H9 (cell line): ENCODE measurements around the gene TDRD7. TPM values are rescaled to one million over a fixed set of nuclear protein-coding genes. Genes with fewer than 3 reads are reported as not detected.

Experiments used
- DNase-seq: peaks from one replicate; pipeline ENCODE4 v3.0.0-alpha.2; 2017
- H2AFZ ChIP-seq: one replicate; pipeline ENCODE4 v1.6.1; 2013; ENCODE audit warnings: mild to moderate bottlenecking, low read length, control low read depth, moderate library complexity
- H2AK5ac ChIP-seq: 2 replicates; pipeline ENCODE4 v1.6.1; 2013; ENCODE audit warnings: low read length, control low read depth, mixed read lengths; ENCODE audit not compliant: insufficient read length
- H2BK120ac ChIP-seq: one replicate; pipeline ENCODE4 v1.6.1; 2013; ENCODE audit warnings: low read depth, mild to moderate bottlenecking, low read length, control low read depth, inconsistent platforms; ENCODE audit not compliant: poor library complexity, severe bottlenecking
- H2BK12ac ChIP-seq: 2 replicates; pipeline ENCODE4 v1.6.1; 2013; ENCODE audit warnings: low read length, control low read depth, mixed read lengths, low read depth; ENCODE audit not compliant: insufficient read length
- H2BK15ac ChIP-seq: 2 replicates; pipeline ENCODE4 v1.6.1; 2013; ENCODE audit warnings: low read depth, low read length, control low read depth
- H2BK20ac ChIP-seq: one replicate; pipeline ENCODE4 v1.6.1; 2013; ENCODE audit warnings: low read depth, mild to moderate bottlenecking, low read length, control low read depth, inconsistent platforms; ENCODE audit not compliant: poor library complexity, severe bottlenecking
- H2BK5ac ChIP-seq: 2 replicates; pipeline ENCODE4 v1.6.1; 2013; ENCODE audit warnings: low read length, control low read depth, mixed read lengths; ENCODE audit not compliant: insufficient read length
- H3K14ac ChIP-seq: 2 replicates; pipeline ENCODE4 v1.6.1; 2013; ENCODE audit warnings: low read length, control low read depth; ENCODE audit not compliant: insufficient read depth
- H3K18ac ChIP-seq: 2 replicates; pipeline ENCODE4 v1.6.1; 2013; ENCODE audit warnings: low read depth, mild to moderate bottlenecking, mixed read lengths, low read length, control low read depth; ENCODE audit not compliant: insufficient read length
- H3K23ac ChIP-seq: 2 replicates; pipeline ENCODE4 v1.6.1; 2013; ENCODE audit warnings: low read length, control low read depth, mixed read lengths, low read depth; ENCODE audit not compliant: insufficient read length
- H3K23me2 ChIP-seq: 2 replicates; pipeline ENCODE4 v1.6.1; 2013; ENCODE audit warnings: low read depth, mild to moderate bottlenecking, mixed read lengths, low read length, control low read depth; ENCODE audit not compliant: insufficient read length, poor library complexity, severe bottlenecking
- H3K27ac ChIP-seq: 2 replicates; pipeline ENCODE4 v1.5.1; 2013; ENCODE audit warnings: low read length, control low read depth, mixed read lengths, low read depth; ENCODE audit not compliant: insufficient read length
- H3K27me3 ChIP-seq: 2 replicates; pipeline ENCODE4 v1.6.1; 2013; ENCODE audit warnings: low read length, control low read depth, inconsistent platforms; ENCODE audit not compliant: insufficient read depth
- H3K4ac ChIP-seq: 2 replicates; pipeline ENCODE4 v1.6.1; 2013; ENCODE audit warnings: low read depth, mild to moderate bottlenecking, control low read depth, inconsistent platforms, low read length, moderate library complexity
- H3K4me1 ChIP-seq: 2 replicates; pipeline ENCODE4 v1.6.1; 2013; ENCODE audit warnings: low read length, control low read depth, inconsistent platforms; ENCODE audit not compliant: insufficient read depth
- H3K4me2 ChIP-seq: 2 replicates; pipeline ENCODE4 v1.6.1; 2013; ENCODE audit warnings: low read length, control low read depth, mixed read lengths; ENCODE audit not compliant: insufficient read length, insufficient read depth
- H3K56ac ChIP-seq: 2 replicates; pipeline ENCODE4 v1.6.1; 2013; ENCODE audit warnings: low read depth, mild to moderate bottlenecking, mixed read lengths, low read length, control low read depth; ENCODE audit not compliant: insufficient read length
- H3K79me1 ChIP-seq: 2 replicates; pipeline ENCODE4 v1.6.1; 2013; ENCODE audit warnings: low read depth, mild to moderate bottlenecking, moderate library complexity, low read length, control low read depth, inconsistent platforms; ENCODE audit not compliant: insufficient read depth, poor library complexity, severe bottlenecking
- H3K79me2 ChIP-seq: 2 replicates; pipeline ENCODE4 v1.6.1; 2013; ENCODE audit warnings: low read length, control low read depth, inconsistent platforms; ENCODE audit not compliant: insufficient read depth
- H3K9ac ChIP-seq: 2 replicates; pipeline ENCODE4 v1.6.1; 2013; ENCODE audit warnings: low read length, control low read depth, mixed read lengths; ENCODE audit not compliant: insufficient read length; ENCODE audit errors: extremely low read depth
- H3K9me3 ChIP-seq: one replicate; pipeline ENCODE4 v1.6.1; 2013; ENCODE audit warnings: low read depth, low read length, inconsistent platforms; ENCODE audit not compliant: control insufficient read depth
- H3T11ph ChIP-seq: one replicate; pipeline ENCODE4 v1.6.1; 2013; ENCODE audit warnings: mild to moderate bottlenecking, low read length, control low read depth, inconsistent platforms
- H4K20me1 ChIP-seq: one replicate; pipeline ENCODE4 v1.6.1; 2013; ENCODE audit not compliant: control insufficient read depth, insufficient read length, insufficient read depth
- H4K5ac ChIP-seq: 2 replicates; pipeline ENCODE4 v1.6.1; 2013; ENCODE audit warnings: low read depth, mild to moderate bottlenecking, mixed read lengths, low read length, control low read depth; ENCODE audit not compliant: insufficient read length
- H4K8ac ChIP-seq: replicated peaks from 2 replicates; pipeline ENCODE4 v1.6.1; 2013; ENCODE audit warnings: low read length, control low read depth, mixed read lengths, low read depth; ENCODE audit not compliant: insufficient read length
- H4K91ac ChIP-seq: 2 replicates; pipeline ENCODE4 v1.6.1; 2013; ENCODE audit warnings: low read depth, mild to moderate bottlenecking, moderate library complexity, mixed read lengths, low read length, control low read depth; ENCODE audit not compliant: insufficient read length
- H3K27ac Mint-ChIP-seq, 3 experiments: 2 replicates in 2 of 3; 3 replicates in 1 of 3; pipeline ENCODE4 v1.8.0; 2020 to 2021; ENCODE audit warnings: mixed read lengths in 3 of 3, mild to moderate bottlenecking in 1 of 3, moderate library complexity in 1 of 3
- H3K27me3 Mint-ChIP-seq: 2 replicates; pipeline ENCODE4 v1.8.0; 2021; ENCODE audit warnings: low read depth, mild to moderate bottlenecking, moderate library complexity, mixed read lengths
- H3K36me3 Mint-ChIP-seq, 3 experiments: 2 replicates in 2 of 3; 3 replicates in 1 of 3; pipeline ENCODE4 v1.8.0; 2020 to 2021; ENCODE audit warnings: low read depth in 3 of 3, mixed read lengths in 3 of 3; ENCODE audit not compliant: insufficient read depth in 1 of 3
- H3K4me1 Mint-ChIP-seq, 2 experiments: 2 replicates each; pipeline ENCODE4 v1.8.0; 2020; ENCODE audit warnings: mixed read lengths in 2 of 2
- H3K4me3 Mint-ChIP-seq, 2 experiments: 2 replicates in 1 of 2; 3 replicates in 1 of 2; pipeline ENCODE4 v1.8.0; 2020 to 2021; ENCODE audit warnings: mild to moderate bottlenecking in 2 of 2, mixed read lengths in 2 of 2, moderate library complexity in 1 of 2
- H3K9me3 Mint-ChIP-seq, 2 experiments: 2 replicates in 1 of 2; 3 replicates in 1 of 2; pipeline ENCODE4 v1.8.0; 2020; ENCODE audit warnings: mild to moderate bottlenecking in 2 of 2, mixed read lengths in 2 of 2, moderate library complexity in 1 of 2
- WGBS: extraction: QIAGEN DNeasy Blood & Tissue Kit; methylation state at CpG from one replicate; pipeline ENCODE4 v1.1.7; 2013; ENCODE audit warnings: missing lambda C conversion rate, low lambda C conversion rate, mixed read lengths; ENCODE audit not compliant: insufficient read length; ENCODE audit errors: extremely low coverage; 5-methylcytosine and 5-hydroxymethylcytosine counted together
- total RNA-seq: library from RNA; stranded (reverse); gene quantifications from 2 replicates; pipeline ENCODE4 v1.2.1, GENCODE V29; 2021
- TF ChIP-seq, protein P1 (sequence below): fragments of 200-600 bp; sonication (generic); conservative IDR thresholded peaks from 3 replicates; pipeline ENCODE4 v1.8.0; 2021; ENCODE audit warnings: antibody characterized with exemption, mild to moderate bottlenecking

The TDRD7 gene
- total RNA-seq, 1 experiment from 2014 or later = 5.1 TPM

DNA sequence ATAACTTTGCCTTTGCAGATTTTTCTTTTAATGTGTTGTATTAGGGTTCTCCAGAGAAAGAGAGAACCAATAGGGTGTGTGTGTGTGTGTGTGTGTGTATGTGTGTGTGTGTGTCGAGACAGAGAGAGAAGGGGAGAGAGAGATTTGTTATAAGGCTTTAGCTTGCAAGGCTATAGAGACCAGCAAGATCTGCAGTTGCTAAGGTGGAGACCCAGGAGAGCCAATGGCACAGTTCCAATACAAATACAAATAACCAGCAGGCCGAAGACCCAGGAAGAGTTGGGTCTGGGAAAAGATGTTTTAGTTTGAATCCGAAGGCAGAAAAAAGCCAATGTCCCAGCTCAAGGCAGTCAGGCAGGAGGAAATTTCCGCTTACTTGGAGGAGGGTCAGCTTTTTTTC lies 112.5 kb downstream of the TDRD7 start:
- DNase-seq = no peak
- Mint-ChIP-seq H3K36me3 (no peaks in the 10 kb centered on the region), H3K27ac (no peak overlapping the region), H3K4me1 (peaks cover 30% of the 10 kb centered on the region in 2 experiments), H3K27me3 (no peaks in the 10 kb centered on the region; the same call in none of the 2 replicates), H3K4me3 (no peak overlapping the region), H3K9me3 (no peaks in the 10 kb centered on the region; a peak in 1 of 5 replicates)
- H3K79me1 ChIP-seq = no peaks in the 10 kb centered on the region
- no peak overlapping the region for H3K14ac ChIP-seq
- H4K5ac ChIP-seq = no peak overlapping the region
- no peak overlapping the region for H3T11ph ChIP-seq
- no peak overlapping the region for H2AK5ac ChIP-seq
- H2AFZ ChIP-seq = no peak overlapping the region
- TF ChIP-seq, protein P1, sequence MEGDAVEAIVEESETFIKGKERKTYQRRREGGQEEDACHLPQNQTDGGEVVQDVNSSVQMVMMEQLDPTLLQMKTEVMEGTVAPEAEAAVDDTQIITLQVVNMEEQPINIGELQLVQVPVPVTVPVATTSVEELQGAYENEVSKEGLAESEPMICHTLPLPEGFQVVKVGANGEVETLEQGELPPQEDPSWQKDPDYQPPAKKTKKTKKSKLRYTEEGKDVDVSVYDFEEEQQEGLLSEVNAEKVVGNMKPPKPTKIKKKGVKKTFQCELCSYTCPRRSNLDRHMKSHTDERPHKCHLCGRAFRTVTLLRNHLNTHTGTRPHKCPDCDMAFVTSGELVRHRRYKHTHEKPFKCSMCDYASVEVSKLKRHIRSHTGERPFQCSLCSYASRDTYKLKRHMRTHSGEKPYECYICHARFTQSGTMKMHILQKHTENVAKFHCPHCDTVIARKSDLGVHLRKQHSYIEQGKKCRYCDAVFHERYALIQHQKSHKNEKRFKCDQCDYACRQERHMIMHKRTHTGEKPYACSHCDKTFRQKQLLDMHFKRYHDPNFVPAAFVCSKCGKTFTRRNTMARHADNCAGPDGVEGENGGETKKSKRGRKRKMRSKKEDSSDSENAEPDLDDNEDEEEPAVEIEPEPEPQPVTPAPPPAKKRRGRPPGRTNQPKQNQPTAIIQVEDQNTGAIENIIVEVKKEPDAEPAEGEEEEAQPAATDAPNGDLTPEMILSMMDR = no peak
- no peaks in the 10 kb centered on the region for H3K9me3 ChIP-seq
- no peak overlapping the region for H2BK20ac ChIP-seq
- no peaks in the 10 kb centered on the region for H3K23me2 ChIP-seq
- no peak overlapping the region for H3K23ac ChIP-seq
- no peak overlapping the region for H2BK5ac ChIP-seq
- peaks cover 2% of the 10 kb centered on the region; the same call in 1 of the 2 replicates for H3K4me1 ChIP-seq
- H4K8ac ChIP-seq = no peak overlapping the region
- H3K18ac ChIP-seq = no peak overlapping the region
- no peak overlapping the region for H3K56ac ChIP-seq
- no peak overlapping the region for H2BK120ac ChIP-seq
- no peaks in the 10 kb centered on the region for H4K20me1 ChIP-seq
- H3K4me2 ChIP-seq = no peak overlapping the region
- H3K79me2 ChIP-seq = no peaks in the 10 kb centered on the region
- no peaks in the 10 kb centered on the region; the same call in 1 of the 2 replicates for H3K27me3 ChIP-seq
- H2BK12ac ChIP-seq = no peak overlapping the region
- H2BK15ac ChIP-seq = no peak overlapping the region
- no peak overlapping the region for H4K91ac ChIP-seq
- H3K4ac ChIP-seq = no peak overlapping the region
- H3K9ac ChIP-seq = no peak overlapping the region
- no CpG with 5 or more reads among the region's 4 CpGs for WGBS
- no peak overlapping the region for H3K27ac ChIP-seq
